Endothelial cell (in vitro differentiated cells): ENCODE measurements around the gene CKB. TPM values are rescaled to one million over a fixed set of nuclear protein-coding genes. Genes with fewer than 3 reads are reported as not detected.

Source experiments
- DNase-seq: peaks from one replicate; pipeline ENCODE4 v3.0.0; 2021; ENCODE audit warnings: low spot score
- H3K27ac Mint-ChIP-seq: one replicate; pipeline ENCODE4 v1.8.0; 2021; ENCODE audit warnings: mixed read lengths, inconsistent platforms; ENCODE audit not compliant: unreplicated experiment
- H3K27me3 Mint-ChIP-seq: one replicate; pipeline ENCODE4 v1.8.0; 2021; ENCODE audit warnings: mild to moderate bottlenecking, moderate library complexity, mixed read lengths, inconsistent platforms; ENCODE audit not compliant: unreplicated experiment
- H3K36me3 Mint-ChIP-seq: one replicate; pipeline ENCODE4 v1.8.0; 2021; ENCODE audit warnings: mild to moderate bottlenecking, low read depth, mixed read lengths, inconsistent platforms; ENCODE audit not compliant: unreplicated experiment
- H3K4me1 Mint-ChIP-seq: one replicate; pipeline ENCODE4 v1.8.0; 2021; ENCODE audit warnings: mild to moderate bottlenecking, mixed read lengths, inconsistent platforms; ENCODE audit not compliant: unreplicated experiment
- H3K4me3 Mint-ChIP-seq: one replicate; pipeline ENCODE4 v1.8.0; 2021; ENCODE audit warnings: mild to moderate bottlenecking, mixed read lengths, inconsistent platforms; ENCODE audit not compliant: unreplicated experiment
- H3K9me3 Mint-ChIP-seq: one replicate; pipeline ENCODE4 v1.8.0; 2021; ENCODE audit warnings: mixed read lengths, inconsistent platforms; ENCODE audit not compliant: unreplicated experiment
- CTCF ChIP-seq: fragments of 200-600 bp; sonication (generic); IDR thresholded peaks from one replicate; pipeline ENCODE4 v1.5.0; 2021; ENCODE audit warnings: antibody characterized with exemption; ENCODE audit not compliant: unreplicated experiment
- total RNA-seq: library from RNA; stranded (reverse); fragmentation: NEBNext Ultra II Directional; extraction: Animal tissue kit (Norgen Biotek cat#: 25700); gene quantifications from one replicate; pipeline ENCODE4 v1.2.1, GENCODE V29; 2021; ENCODE audit not compliant: unreplicated experiment

CKB gene
- total RNA-seq, 1 donor from 2014 or later: 23.1 TPM

- TF ChIP-seq CTCF: no peak
- Mint-ChIP-seq H3K36me3 (no peaks in the 10 kb centered on the region), H3K27me3 (peaks cover 13% of the 10 kb centered on the region), H3K9me3 (no peaks in the 10 kb centered on the region), H3K27ac (no peak overlapping the region), H3K4me1 (no peaks in the 10 kb centered on the region), H3K4me3 (peak overlapping the region; percentile 32)
- DNase-seq: no peak
Observed at GRCh38 chr14:103537175-103537990, 14.8 kb upstream of the CKB start.

- peak overlapping the region; percentile 32 for H3K4me3 Mint-ChIP-seq
- H3K4me1 Mint-ChIP-seq: no peaks in the 10 kb centered on the region
- H3K36me3 Mint-ChIP-seq: no peaks in the 10 kb centered on the region
- H3K27me3 Mint-ChIP-seq: peaks cover 11% of the 10 kb centered on the region
- H3K9me3 Mint-ChIP-seq: no peaks in the 10 kb centered on the region
- DNase-seq: no peak
- no peak for TF ChIP-seq CTCF
- H3K27ac Mint-ChIP-seq: peak overlapping the region; percentile 61
Observed at GRCh38 chr14:103536693-103537092, 14.1 kb upstream of the CKB start.

DNA sequence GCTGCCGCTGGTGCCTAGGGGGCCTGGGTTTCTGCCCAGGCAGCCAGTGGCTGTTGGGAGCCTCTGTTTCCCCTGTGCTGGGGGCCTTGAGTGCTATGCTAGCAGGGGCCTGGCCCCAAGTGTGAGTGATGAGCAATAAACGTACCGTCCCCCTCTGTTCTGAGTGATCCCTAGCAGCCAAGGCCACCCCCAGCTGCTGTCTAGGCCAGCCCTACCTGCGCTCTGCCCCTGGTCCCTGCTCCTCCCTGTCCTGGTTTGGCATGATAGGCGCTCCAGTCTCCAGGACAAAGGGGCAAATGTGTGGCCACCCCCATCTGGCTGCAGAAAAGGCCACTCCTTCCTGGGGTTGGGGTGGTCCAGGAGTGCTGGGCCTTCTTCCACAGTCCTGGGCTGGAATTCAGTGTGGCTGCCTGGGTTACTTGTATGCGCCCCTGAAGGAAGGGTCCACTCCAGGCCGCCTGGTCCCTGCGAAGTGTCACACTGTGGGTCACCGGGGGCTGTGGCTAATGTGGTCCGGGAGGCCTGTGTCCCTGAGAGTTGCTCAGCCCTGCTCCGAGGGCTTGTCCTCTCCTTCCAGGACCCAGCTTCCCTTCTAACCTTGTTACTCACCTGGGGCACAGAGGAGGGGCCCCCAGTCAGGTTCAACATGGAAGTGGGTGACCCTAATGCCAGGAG, 13.4 kb upstream of the CKB start:
- no peaks in the 10 kb centered on the region for H3K36me3 Mint-ChIP-seq
- H3K27me3 Mint-ChIP-seq: peaks cover 17% of the 10 kb centered on the region
- no peak overlapping the region for H3K27ac Mint-ChIP-seq
- no peak for TF ChIP-seq CTCF
- no peaks in the 10 kb centered on the region for H3K9me3 Mint-ChIP-seq
- H3K4me3 Mint-ChIP-seq: no peak overlapping the region
- no peaks in the 10 kb centered on the region for H3K4me1 Mint-ChIP-seq
- DNase-seq: no peak

DNA sequence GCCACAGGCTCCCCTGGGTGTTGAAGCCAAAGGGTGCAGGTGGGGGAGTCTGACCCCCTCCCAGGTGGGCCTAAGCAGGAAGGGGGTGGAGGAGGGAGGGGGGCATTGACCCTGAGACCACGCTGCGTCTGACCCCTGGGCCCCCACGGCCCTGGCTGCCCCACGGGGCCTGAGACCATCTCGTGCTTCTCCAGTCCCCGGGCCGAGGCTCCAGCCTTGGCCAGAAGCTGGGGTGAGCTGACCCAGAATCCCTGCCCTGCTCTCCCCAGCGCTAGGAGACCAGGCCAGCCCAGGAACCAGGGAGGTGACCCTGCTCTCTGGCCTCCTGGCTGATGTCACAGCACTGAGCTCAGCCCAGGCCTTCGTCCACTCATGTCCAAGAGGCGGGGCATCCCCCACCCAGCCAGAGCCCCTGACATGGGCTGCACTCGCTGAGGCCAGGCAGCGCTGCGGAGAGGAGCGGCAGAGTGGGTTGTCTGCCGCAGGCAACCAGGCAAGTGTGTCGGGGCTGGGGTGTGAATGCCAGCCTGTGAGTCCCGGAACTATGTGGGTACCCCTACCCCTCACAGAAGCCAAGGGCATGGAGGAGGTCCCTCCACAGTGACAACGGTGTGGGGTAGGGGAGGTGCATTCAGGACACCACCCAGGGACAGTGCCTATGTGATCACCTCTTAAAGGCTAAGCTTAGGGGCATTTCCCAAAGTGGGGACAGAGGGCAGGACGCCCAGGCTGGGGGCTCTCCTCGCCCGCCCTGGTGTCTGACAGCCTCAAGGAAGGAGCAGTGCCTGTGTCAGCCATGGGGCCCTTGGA, 12.7 kb upstream of the CKB start:
- no peak overlapping the region for H3K4me3 Mint-ChIP-seq
- H3K36me3 Mint-ChIP-seq: no peaks in the 10 kb centered on the region
- TF ChIP-seq CTCF: no peak
- no peaks in the 10 kb centered on the region for H3K4me1 Mint-ChIP-seq
- DNase-seq: no peak
- no peaks in the 10 kb centered on the region for H3K9me3 Mint-ChIP-seq
- H3K27ac Mint-ChIP-seq: no peak overlapping the region
- peaks cover 12% of the 10 kb centered on the region for H3K27me3 Mint-ChIP-seq
